ENCODE data around the gene COL27A1. TPM values are rescaled to one million over a fixed set of nuclear protein-coding genes. Genes with fewer than 3 reads are reported as not detected.
A peak's percentile ranks its signal among the peaks of the same experiment; 100 is the strongest.

The COL27A1 gene
- polyA plus RNA-seq, 1 of the 3 experiments (the other 2 are of a cell fraction) = 8.7 TPM

DNA sequence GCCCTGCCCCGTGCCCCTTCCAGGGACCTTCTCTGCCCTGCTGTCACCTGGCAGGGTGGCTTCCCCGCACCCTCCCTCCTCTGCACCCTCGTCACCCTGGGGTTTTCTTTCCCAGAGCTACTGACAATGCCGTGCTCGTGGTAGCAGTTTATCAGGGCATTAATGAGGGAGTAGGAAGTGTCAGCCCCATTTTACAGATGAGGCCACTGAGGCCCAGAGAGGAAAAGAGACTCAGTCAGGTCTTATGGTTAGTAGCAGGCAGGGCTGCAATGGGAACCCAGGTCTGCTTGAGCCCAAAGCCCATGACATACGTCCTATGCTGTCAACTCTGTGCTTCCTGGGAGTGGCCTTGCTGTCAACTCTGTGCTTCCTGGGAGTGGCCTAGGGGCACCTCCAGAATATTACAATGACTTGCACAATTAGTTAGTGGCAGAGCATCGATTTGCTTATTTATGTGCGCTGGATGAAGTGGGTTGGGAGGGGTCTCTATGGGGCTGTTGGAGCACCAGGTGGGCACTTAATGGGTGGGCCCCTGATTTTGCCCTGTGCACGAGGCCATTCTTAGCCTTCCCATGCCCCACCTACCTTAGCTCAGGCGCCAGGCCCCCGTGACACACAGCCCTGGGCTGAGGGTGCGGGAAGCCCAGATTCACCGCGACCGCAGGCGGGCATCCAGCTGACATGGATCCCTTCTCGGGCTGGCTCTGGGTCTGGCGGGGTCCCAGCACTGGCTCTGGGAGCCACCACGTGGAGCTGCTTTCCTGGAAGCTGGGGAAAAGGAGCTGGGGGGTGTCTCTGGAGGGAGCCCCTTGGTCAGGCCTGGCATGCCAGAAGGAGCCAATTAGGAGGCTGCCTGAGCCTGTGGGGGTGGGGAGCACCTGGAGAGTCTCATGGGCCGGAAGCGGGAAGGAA is 85.6 kb downstream of the COL27A1 start (continued):
- TF ChIP-seq, protein P1, sequence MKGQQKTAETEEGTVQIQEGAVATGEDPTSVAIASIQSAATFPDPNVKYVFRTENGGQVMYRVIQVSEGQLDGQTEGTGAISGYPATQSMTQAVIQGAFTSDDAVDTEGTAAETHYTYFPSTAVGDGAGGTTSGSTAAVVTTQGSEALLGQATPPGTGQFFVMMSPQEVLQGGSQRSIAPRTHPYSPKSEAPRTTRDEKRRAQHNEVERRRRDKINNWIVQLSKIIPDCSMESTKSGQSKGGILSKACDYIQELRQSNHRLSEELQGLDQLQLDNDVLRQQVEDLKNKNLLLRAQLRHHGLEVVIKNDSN (IDR thresholded peaks at IDR 0.05; ENCODE audit: borderline replicate concordance, low read depth) = no peak
- TF ChIP-seq RXRA (IDR thresholded peaks at IDR 0.05; ENCODE audit: borderline replicate concordance, low read depth) = no peak

DNA sequence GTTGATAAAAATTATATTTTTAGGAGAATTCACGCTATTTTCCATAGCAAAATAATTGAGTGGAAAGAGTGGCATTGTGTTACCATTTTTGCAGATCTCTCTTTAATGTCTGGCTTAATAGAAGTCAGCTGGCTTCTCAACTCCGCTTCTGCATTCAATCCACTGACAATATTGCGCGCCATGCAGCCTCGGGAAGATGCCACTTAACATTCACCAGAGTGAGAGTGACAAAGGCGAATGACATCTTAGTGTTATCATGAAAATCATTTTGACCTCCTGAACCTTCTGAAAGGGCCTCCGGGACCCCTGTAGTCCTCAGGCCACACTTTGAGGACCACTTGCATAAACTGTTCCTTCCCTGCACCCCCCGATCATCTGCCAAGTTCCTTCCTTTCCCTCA is 87.5 kb downstream of the COL27A1 start:
- Histone ChIP-seq H3F3A (replicated peaks; ENCODE audit: insufficient read depth) (no peaks in the 10 kb centered on the region), H3K36me3 (replicated peaks in 1 of 2; ENCODE audit: control insufficient read depth in 1 of 2, insufficient read depth in 2 of 2, low read length in 1 of 2) (peaks cover 0 to 2% of the 10 kb centered on the region in 2 experiments), H3K27ac (ENCODE audit: low read depth in 2 of 2, low read length in 1 of 2) (no peak overlapping the region), H3K9me2 (no peaks in the 10 kb centered on the region), H4K20me1 (ENCODE audit: insufficient read depth) (no peaks in the 10 kb centered on the region), H3K4me2 (no peak overlapping the region), H3K79me2 (ENCODE audit: insufficient read depth) (no peaks in the 10 kb centered on the region), H3K4me3 (ENCODE audit: low read depth in 2 of 2, low read length in 1 of 2) (no peak overlapping the region), H3K27me3 (ENCODE audit: insufficient read depth) (no peaks in the 10 kb centered on the region), H3K9ac (no peak overlapping the region), H3K4me1 (ENCODE audit: control insufficient read depth in 1 of 2, insufficient read depth in 2 of 2, low read depth in 1 of 2, low read length in 1 of 2) (peaks cover 0 to 22% of the 10 kb centered on the region in 2 experiments; a peak in 2 of 4 replicates), H2AFZ (ENCODE audit: low read depth) (no peak overlapping the region), H3K9me3 (no peaks in the 10 kb centered on the region)
- DNase-seq = no peak
- CTCF ChIA-PET = interaction anchor here (1.1 to 10.5 kb wide), 7 partner anchors 17 to 160 kb away, joined by 3 to 137 read pairs (median 6); partner anchors contain the start of gene COL27A1
- TF ChIP-seq EP300 (IDR thresholded peaks at IDR 0.05; ENCODE audit: borderline replicate concordance in 1 of 2, low read depth in 1 of 2, low read length in 1 of 2) = 0 out of 4 replicates have a peak, but pooled peaks of 1 of the 2 experiments have one; percentile 11
- no peak for TF ChIP-seq RXRA (IDR thresholded peaks at IDR 0.05; ENCODE audit: borderline replicate concordance, low read depth)
- TF ChIP-seq ELF1 (IDR thresholded peaks at IDR 0.05) = no peak
- WGBS (ENCODE audit: low lambda C conversion rate) = 86% methylated on average over 8 of the region's 8 CpGs
- POLR2A ChIA-PET = no interaction called here

DNA sequence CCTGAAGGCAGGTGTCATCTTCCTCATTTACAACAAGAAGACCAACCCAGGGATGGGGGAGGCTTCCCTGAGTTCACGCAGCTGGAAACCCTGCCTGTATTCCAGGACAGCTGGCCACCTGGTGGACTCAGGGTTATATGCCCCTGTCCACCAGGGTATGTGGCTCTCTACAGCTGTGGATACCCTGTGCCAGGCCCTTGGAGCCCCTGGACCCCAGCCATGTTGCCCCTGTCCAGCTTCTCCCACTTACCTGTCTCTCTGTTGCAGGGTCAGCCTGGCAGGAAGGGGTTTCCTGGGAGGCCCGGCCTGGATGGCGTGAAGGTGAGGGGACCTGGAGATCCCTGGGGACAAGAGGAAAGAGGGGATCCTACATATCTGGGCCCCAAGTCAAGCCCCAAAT is 87.9 kb downstream of the COL27A1 start:
- Histone ChIP-seq H3K4me2 (no peak overlapping the region), H3K27me3 (ENCODE audit: insufficient read depth) (no peaks in the 10 kb centered on the region), H2AFZ (ENCODE audit: low read depth) (no peak overlapping the region), H3K9ac (no peak overlapping the region), H3K9me2 (no peaks in the 10 kb centered on the region), H3K27ac (ENCODE audit: low read depth in 2 of 2, low read length in 1 of 2) (no peak overlapping the region), H3K4me3 (ENCODE audit: low read depth in 2 of 2, low read length in 1 of 2) (no peak overlapping the region), H3K79me2 (ENCODE audit: insufficient read depth) (no peaks in the 10 kb centered on the region), H4K20me1 (ENCODE audit: insufficient read depth) (no peaks in the 10 kb centered on the region), H3F3A (replicated peaks; ENCODE audit: insufficient read depth) (no peaks in the 10 kb centered on the region), H3K4me1 (ENCODE audit: control insufficient read depth in 1 of 2, insufficient read depth in 2 of 2, low read depth in 1 of 2, low read length in 1 of 2) (peaks cover 0 to 25% of the 10 kb centered on the region in 2 experiments; a peak in 2 of 4 replicates), H3K36me3 (replicated peaks in 1 of 2; ENCODE audit: control insufficient read depth in 1 of 2, insufficient read depth in 2 of 2, low read length in 1 of 2) (peaks cover 0 to 2% of the 10 kb centered on the region in 2 experiments), H3K9me3 (no peaks in the 10 kb centered on the region)
- WGBS (ENCODE audit: low lambda C conversion rate) = 92% methylated on average over 3 of the region's 3 CpGs
- no peak for DNase-seq
- CTCF ChIA-PET = interaction anchor here (1.4 to 2.6 kb wide), 4 partner anchors 17 to 88 kb away, joined by 3 to 8 read pairs (median 6); partner anchors contain the start of gene COL27A1
- POLR2A ChIA-PET = no interaction called here
- TF ChIP-seq SMC3 (IDR thresholded peaks at IDR 0.05; ENCODE audit: low read depth, low read length) (no peak), MEF2A (IDR thresholded peaks at IDR 0.05; ENCODE audit: borderline replicate concordance, low read depth) (no peak), RFX5 (IDR thresholded peaks at IDR 0.05; ENCODE audit: low read length) (no peak)
- TF ChIP-seq, protein P2, sequence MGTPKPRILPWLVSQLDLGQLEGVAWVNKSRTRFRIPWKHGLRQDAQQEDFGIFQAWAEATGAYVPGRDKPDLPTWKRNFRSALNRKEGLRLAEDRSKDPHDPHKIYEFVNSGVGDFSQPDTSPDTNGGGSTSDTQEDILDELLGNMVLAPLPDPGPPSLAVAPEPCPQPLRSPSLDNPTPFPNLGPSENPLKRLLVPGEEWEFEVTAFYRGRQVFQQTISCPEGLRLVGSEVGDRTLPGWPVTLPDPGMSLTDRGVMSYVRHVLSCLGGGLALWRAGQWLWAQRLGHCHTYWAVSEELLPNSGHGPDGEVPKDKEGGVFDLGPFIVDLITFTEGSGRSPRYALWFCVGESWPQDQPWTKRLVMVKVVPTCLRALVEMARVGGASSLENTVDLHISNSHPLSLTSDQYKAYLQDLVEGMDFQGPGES (IDR thresholded peaks at IDR 0.05; ENCODE audit: low read depth, low read length) = no peak
- TF ChIP-seq, protein P3, sequence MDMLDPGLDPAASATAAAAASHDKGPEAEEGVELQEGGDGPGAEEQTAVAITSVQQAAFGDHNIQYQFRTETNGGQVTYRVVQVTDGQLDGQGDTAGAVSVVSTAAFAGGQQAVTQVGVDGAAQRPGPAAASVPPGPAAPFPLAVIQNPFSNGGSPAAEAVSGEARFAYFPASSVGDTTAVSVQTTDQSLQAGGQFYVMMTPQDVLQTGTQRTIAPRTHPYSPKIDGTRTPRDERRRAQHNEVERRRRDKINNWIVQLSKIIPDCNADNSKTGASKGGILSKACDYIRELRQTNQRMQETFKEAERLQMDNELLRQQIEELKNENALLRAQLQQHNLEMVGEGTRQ (IDR thresholded peaks at IDR 0.05; ENCODE audit: borderline replicate concordance, low read depth, low read length) = no peak
- TF ChIP-seq, protein P4, sequence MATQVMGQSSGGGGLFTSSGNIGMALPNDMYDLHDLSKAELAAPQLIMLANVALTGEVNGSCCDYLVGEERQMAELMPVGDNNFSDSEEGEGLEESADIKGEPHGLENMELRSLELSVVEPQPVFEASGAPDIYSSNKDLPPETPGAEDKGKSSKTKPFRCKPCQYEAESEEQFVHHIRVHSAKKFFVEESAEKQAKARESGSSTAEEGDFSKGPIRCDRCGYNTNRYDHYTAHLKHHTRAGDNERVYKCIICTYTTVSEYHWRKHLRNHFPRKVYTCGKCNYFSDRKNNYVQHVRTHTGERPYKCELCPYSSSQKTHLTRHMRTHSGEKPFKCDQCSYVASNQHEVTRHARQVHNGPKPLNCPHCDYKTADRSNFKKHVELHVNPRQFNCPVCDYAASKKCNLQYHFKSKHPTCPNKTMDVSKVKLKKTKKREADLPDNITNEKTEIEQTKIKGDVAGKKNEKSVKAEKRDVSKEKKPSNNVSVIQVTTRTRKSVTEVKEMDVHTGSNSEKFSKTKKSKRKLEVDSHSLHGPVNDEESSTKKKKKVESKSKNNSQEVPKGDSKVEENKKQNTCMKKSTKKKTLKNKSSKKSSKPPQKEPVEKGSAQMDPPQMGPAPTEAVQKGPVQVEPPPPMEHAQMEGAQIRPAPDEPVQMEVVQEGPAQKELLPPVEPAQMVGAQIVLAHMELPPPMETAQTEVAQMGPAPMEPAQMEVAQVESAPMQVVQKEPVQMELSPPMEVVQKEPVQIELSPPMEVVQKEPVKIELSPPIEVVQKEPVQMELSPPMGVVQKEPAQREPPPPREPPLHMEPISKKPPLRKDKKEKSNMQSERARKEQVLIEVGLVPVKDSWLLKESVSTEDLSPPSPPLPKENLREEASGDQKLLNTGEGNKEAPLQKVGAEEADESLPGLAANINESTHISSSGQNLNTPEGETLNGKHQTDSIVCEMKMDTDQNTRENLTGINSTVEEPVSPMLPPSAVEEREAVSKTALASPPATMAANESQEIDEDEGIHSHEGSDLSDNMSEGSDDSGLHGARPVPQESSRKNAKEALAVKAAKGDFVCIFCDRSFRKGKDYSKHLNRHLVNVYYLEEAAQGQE (IDR thresholded peaks at IDR 0.05; ENCODE audit: low read depth, low read length) = no peak
